ENCODE measurements around the gene RASSF8. TPM values are rescaled to one million over a fixed set of nuclear protein-coding genes. Genes with fewer than 3 reads are reported as not detected.

Gene RASSF8
- total RNA-seq, 1 experiment from 2014 or later = 26.5 TPM

DNA sequence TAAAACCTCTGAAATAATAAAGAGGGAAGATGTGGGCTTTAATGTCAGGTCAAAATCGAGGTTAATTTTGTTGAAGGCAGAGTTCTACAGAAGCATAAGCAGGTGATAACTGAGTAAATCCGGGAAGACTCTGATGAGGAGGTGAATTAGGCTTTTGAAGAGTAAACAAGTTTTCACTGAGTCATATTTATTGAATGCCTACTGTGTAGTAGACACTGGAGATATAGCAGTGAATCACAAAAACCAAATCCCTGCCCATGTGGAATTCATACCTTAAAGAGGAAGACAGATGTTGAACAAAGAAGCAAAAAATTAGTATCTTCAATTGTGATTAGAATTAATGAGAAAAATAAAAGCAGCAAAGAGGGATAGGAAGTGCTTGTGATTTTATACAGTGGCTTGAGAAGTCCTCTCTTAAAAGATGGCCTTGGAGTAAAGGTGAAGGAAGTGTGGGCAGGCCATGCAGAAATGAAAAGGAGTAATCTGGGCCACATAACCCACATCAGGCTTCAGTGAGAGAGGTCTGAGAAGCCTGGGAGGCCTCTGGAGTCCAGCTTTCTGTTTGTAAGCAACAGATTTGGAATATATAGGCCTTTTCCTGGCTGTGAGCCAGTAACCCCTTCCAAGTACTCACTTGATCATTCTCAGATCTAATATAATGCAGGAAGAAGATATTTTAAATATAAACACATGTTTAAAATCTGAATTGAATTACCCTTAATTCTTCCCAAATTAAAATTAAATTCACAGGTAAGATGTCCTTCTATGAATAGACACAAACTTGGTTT is 119.6 kb downstream of the RASSF8 start:
- no peaks in the 10 kb centered on the region for H3K9me2 ChIP-seq (ENCODE audit: insufficient read depth)
- H2AFZ ChIP-seq = no peak overlapping the region
- no peak overlapping the region; the same call in 1 of the 2 replicates for H3K27ac ChIP-seq
- CTCF ChIA-PET = no interaction called here
- H4K20me1 ChIP-seq (ENCODE audit: insufficient read depth) = no peaks in the 10 kb centered on the region
- H3K4me1 ChIP-seq (replicated peaks; ENCODE audit: insufficient read depth) = peaks cover 12% of the 10 kb centered on the region
- H3K36me3 ChIP-seq (ENCODE audit: low read depth) = no peaks in the 10 kb centered on the region
- intact Hi-C loops (cut with micrococcal nuclease; ENCODE audit: unreplicated experiment) = no loop called here
- no peak overlapping the region for H3K4me3 ChIP-seq
- no peaks in the 10 kb centered on the region for H3K79me2 ChIP-seq (ENCODE audit: low read depth)
- H3K9me3 ChIP-seq (ENCODE audit: insufficient read depth, low read depth) = peaks cover 13% of the 10 kb centered on the region; the same call in 1 of the 2 replicates
- peaks cover 9% of the 10 kb centered on the region for H3F3A ChIP-seq (ENCODE audit: insufficient read depth, low read depth)
- TF ChIP-seq, protein P1, sequence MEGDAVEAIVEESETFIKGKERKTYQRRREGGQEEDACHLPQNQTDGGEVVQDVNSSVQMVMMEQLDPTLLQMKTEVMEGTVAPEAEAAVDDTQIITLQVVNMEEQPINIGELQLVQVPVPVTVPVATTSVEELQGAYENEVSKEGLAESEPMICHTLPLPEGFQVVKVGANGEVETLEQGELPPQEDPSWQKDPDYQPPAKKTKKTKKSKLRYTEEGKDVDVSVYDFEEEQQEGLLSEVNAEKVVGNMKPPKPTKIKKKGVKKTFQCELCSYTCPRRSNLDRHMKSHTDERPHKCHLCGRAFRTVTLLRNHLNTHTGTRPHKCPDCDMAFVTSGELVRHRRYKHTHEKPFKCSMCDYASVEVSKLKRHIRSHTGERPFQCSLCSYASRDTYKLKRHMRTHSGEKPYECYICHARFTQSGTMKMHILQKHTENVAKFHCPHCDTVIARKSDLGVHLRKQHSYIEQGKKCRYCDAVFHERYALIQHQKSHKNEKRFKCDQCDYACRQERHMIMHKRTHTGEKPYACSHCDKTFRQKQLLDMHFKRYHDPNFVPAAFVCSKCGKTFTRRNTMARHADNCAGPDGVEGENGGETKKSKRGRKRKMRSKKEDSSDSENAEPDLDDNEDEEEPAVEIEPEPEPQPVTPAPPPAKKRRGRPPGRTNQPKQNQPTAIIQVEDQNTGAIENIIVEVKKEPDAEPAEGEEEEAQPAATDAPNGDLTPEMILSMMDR (conservative IDR thresholded peaks at IDR 0.05) = no peak
- no peak for TF ChIP-seq EZH2 (IDR thresholded peaks at IDR 0.05; ENCODE audit: low read depth)
- H3K4me2 ChIP-seq = peak overlapping the region; percentile 10; the same call in 1 of the 2 replicates
- DNase-seq = peak in 1 of 2 experiments; percentile 60
- no TSS peak for BruUV-seq (replicated peaks)
- H3K27me3 ChIP-seq (ENCODE audit: insufficient read depth, low read depth) = no peaks in the 10 kb centered on the region
- POLR2A ChIA-PET (ENCODE audit: unreplicated experiment) = no interaction called here

DNA sequence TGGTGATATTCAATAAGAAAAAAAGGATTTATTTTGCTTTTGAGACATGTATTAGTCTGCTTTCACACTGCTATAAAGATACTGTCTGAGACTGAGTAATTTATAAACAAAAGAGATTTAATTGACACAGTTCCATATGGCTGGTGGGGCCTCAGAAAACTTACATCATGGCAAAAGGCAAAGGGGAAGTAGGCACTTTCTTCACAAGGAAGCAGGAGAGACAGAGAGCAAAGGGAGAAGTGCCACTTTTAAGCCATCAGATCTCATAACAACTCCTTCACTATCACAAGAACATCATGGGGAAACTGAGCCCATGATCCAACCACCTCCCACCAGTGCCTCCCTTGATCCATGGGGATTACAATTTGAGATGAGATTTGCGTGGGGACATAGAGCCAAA is 122.4 kb downstream of the RASSF8 start:
- Histone ChIP-seq H3K4me3 (no peak overlapping the region), H3K4me1 (replicated peaks; ENCODE audit: insufficient read depth) (peaks cover 12% of the 10 kb centered on the region), H3K79me2 (ENCODE audit: low read depth) (no peaks in the 10 kb centered on the region), H3K9me3 (ENCODE audit: insufficient read depth, low read depth) (peaks cover 13% of the 10 kb centered on the region; the same call in 1 of the 2 replicates), H2AFZ (no peak overlapping the region), H3K4me2 (no peak overlapping the region), H4K20me1 (ENCODE audit: insufficient read depth) (no peaks in the 10 kb centered on the region), H3F3A (ENCODE audit: insufficient read depth, low read depth) (peaks cover 9% of the 10 kb centered on the region), H3K27me3 (ENCODE audit: insufficient read depth, low read depth) (no peaks in the 10 kb centered on the region), H3K9me2 (ENCODE audit: insufficient read depth) (no peaks in the 10 kb centered on the region), H3K36me3 (ENCODE audit: low read depth) (no peaks in the 10 kb centered on the region), H3K27ac (no peak overlapping the region)
- intact Hi-C loops (cut with micrococcal nuclease; ENCODE audit: unreplicated experiment) = no loop called here
- ChIA-PET CTCF (no interaction called here), POLR2A (ENCODE audit: unreplicated experiment) (no interaction called here)
- TF ChIP-seq, protein P1 (conservative IDR thresholded peaks at IDR 0.05) = no peak
- no peak for TF ChIP-seq EZH2 (IDR thresholded peaks at IDR 0.05; ENCODE audit: low read depth)
- no peak for DNase-seq
- no TSS peak for BruUV-seq (replicated peaks)

DNA sequence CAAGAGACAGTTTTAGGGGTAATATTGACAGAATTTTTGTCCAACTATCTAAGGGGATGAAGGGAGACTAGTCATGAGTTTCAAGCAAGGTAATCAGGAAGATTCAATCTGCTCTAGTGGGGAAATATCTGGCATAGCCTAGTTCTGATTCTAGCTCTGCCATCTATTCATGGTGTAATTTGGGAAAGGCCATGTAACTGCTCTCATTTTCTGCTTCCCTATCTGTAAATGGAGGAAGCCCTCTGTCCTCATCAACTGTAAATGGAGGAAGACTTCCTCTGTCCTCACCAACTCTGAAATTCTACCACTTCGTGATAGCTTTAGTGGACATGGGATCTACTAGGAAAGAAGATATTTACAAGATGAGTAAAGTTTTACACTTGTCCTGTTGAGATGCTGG is 128.5 kb downstream of the RASSF8 start:
- TF ChIP-seq, protein P1 (conservative IDR thresholded peaks at IDR 0.05) = no peak
- TF ChIP-seq EZH2 (IDR thresholded peaks at IDR 0.05; ENCODE audit: low read depth) = no peak
- Histone ChIP-seq H3K27me3 (ENCODE audit: insufficient read depth, low read depth) (no peaks in the 10 kb centered on the region), H2AFZ (no peak overlapping the region), H3K4me3 (no peak overlapping the region), H3F3A (ENCODE audit: insufficient read depth, low read depth) (peaks cover 15% of the 10 kb centered on the region), H3K79me2 (ENCODE audit: low read depth) (no peaks in the 10 kb centered on the region), H3K36me3 (ENCODE audit: low read depth) (no peaks in the 10 kb centered on the region), H3K4me1 (replicated peaks; ENCODE audit: insufficient read depth) (peaks cover 15% of the 10 kb centered on the region), H3K27ac (no peak overlapping the region), H3K9me2 (ENCODE audit: insufficient read depth) (no peaks in the 10 kb centered on the region), H4K20me1 (ENCODE audit: insufficient read depth) (no peaks in the 10 kb centered on the region), H3K4me2 (no peak overlapping the region), H3K9me3 (ENCODE audit: insufficient read depth, low read depth) (peaks cover 8% of the 10 kb centered on the region)
- intact Hi-C loops (cut with micrococcal nuclease; ENCODE audit: unreplicated experiment) = no loop called here
- no peak for DNase-seq
- POLR2A ChIA-PET (ENCODE audit: unreplicated experiment) = no interaction called here
- CTCF ChIA-PET = no interaction called here
- BruUV-seq (replicated peaks) = no TSS peak

Measured in PC-9 (cell line).